Hepatocyte (in vitro differentiated cells): ENCODE measurements around the gene ALPK1.

Experiments
- CTCF ChIP-seq: fragments of 200-600 bp; sonication (generic); IDR thresholded peaks from 2 replicates; pipeline ENCODE4 v1.5.1; 2016; ENCODE audit warnings: antibody characterized with exemption, mild to moderate bottlenecking; ENCODE audit not compliant: poor library complexity
- EZH2 ChIP-seq: fragments of 200-600 bp; sonication (generic); IDR thresholded peaks from 2 replicates; pipeline ENCODE4 v1.6.1; 2016; ENCODE audit warnings: antibody characterized with exemption, mild to moderate bottlenecking, borderline replicate concordance

- TF ChIP-seq CTCF (no peak), EZH2 (no peak)
Measured at GRCh38 chr4:112472318-112472717, 175.1 kb downstream of the ALPK1 start.
